ENCODE results near the gene TMCO4.
A peak's percentile ranks its signal among the peaks of the same experiment; 100 is the strongest.

Gene TMCO4

DNA sequence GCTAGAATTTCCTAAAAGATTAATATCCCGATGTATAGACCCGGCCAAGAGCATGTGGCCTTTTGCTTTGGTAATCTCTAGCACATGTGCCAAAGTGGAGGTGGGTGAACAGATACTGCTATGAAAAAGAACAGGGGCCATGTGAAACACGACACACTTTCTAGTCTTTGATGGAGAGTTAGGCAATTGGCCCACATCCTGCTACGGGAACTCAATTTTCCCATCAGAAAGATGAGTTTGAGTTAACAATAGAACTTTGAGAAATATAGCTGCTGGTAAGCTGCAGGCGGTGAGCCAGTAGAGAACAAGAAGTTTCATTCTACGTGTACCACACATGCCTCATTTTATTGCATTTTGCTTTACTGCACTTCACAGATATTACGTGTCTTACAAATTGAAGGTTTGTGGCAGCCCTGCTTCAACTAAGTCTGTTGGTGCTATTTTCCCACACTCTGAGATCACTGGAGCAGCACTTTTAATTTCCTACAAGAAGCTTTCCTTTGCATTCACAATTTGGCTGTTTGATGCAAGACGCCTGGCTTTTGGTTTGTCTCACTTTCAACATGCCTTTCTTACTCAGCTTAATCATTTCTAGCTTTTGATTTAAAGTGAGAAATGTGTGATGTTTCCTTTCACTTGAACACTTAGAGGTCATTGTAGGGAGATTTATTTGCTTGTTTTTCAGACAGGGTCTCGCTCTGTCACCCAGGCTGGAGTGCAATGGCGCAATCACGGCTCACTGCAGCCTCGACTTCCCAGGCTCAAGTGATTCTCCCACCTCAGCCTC is 88.7 kb downstream of the TMCO4 start:
- peak; percentile 36 to 55 for DNase-seq

DNA sequence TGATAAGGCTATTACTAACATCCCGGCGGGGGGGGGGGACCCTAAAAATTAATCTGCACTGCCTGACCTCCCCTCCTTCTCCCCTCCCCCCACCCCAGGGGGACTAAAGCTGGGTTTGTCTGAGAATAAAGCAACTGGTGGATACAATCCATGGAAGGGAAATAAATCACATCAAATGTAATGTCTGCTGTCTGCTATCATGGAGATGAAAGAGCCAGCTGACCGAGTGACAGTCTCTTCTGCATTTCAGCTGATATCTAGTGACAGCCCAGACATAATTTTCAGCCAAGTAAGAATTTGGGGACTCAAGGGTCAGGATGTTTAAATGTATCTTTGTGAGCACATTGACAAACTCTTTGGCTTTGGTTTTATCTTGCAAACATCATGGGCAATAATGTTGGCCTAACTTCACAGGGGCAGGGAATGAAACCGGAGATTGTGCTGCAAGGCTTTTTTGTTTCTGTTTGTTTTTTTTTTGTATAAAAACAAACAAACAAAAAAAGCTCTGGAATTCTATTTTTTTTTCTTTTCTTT is 90.4 kb downstream of the TMCO4 start:
- DNase-seq = no peak

DNA sequence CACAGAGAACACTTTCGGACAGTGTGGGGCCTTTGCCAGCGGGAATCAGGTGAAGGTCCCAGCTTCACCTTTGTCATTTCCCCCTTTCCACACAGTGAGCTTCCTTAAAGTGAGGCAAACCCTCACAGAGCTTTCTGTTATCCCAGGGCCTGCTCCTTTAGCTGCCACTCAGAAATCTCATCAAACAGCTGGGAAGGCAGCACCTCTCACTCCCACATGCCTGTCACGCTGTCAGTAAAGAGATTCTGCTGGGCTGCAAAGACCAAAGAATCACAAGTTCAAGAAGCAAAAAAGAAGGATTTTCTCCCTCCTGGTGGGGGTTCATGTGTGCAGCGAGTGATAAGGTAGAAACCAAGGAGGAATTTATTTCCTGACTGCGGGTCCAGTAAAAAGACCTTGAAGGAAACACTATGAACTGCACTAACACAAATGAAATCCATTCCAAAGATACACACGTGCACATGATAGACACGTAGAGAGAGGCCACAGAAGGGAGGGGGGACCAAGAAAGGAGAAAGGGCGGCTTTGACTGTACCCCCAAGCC is 91.1 kb downstream of the TMCO4 start:
- DNase-seq = no peak

DNA sequence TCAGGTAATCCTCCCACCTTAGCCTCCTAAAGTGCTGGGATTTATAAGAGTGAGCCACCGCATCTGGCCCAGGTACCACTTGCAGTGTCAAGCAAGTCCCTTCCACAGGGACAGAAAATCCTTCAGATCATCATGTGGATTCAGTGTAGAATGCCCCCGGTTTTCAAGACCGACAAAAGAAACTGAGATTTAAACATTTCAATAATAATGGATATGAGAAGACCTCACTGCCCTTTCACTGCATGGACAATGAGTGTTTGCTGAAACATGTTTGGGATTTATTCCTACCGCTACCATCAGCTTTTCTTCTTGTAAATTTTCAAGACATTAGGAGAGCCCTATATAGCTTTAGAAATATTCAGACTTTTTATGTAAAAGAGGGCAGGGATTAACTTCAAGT is 93.6 kb downstream of the TMCO4 start:
- no peak for DNase-seq

GRCh38 chr1:19705464-19705863 is 94.3 kb downstream of the TMCO4 start:
- no peak for DNase-seq

GRCh38 chr1:19704247-19705113 is 95.2 kb downstream of the TMCO4 start:
- DNase-seq = peak; percentile 70 to 74

GRCh38 chr1:19703280-19703679 is 96.4 kb downstream of the TMCO4 start:
- no peak for DNase-seq

- no peak for DNase-seq
Observed at GRCh38 chr1:19700079-19700777, 99.5 kb downstream of the TMCO4 start.

DNA sequence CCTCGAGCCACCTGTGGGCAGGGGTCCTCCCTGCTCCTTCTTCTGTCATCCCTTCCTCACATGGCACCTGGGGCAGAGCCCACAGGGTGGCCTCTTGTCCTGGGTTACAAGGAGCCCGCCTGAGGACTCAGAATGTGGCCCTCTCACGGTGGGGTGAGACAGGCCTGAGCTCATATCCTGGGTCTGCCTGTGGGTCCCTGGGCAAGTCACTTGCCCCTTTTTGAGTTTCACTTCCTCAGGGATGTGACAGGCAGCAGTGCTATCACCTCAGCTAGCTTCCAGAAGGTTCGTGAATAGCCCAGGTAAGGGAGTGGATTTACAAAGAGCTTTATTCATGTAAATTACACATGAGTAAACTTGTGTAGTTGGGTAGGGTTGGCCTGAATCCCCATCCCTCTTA is 101.5 kb downstream of the TMCO4 start:
- DNase-seq = no peak

DNA sequence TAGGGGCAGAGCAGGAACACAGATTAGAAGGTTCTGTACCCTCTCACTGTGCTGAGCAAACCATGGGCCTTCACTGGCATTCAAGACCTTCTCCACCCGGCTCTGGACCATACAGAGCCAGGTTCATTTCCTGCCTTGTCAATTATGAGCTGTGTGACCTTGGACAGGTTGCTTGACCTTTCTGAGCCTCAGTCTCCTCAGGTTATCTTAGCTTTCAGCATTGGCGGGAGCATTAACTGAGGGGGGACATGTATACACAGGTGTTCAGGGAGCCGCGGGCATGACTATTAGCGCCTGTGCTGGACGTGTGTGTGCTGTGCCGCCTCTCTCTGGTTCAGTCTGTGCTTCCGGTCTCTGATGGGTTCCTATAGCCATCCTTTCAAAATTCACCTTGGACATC is 102.9 kb downstream of the TMCO4 start:
- DNase-seq = no peak

DNA sequence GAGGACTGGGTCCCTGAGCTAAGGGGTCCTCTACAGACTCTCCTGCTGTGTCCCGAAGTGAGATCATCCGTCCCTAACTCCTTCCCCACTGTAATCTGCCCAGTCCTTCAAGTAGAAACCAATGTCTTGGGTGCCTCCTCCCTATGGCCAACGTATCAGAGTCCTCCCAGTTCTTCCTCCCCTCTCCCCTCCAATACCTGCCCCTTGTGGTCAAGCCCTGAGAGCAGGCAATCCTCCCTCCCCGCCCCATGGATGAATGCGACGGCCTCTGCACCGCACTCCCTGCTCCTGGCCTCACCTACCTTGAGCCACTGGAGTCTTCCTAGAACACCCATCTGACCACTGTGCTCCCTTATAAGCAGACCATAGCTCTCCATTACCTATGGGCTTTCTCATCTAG is 103.9 kb downstream of the TMCO4 start:
- no peak for DNase-seq

- no peak for DNase-seq
Observed at GRCh38 chr1:19694298-19694697, 105.4 kb downstream of the TMCO4 start.

DNA sequence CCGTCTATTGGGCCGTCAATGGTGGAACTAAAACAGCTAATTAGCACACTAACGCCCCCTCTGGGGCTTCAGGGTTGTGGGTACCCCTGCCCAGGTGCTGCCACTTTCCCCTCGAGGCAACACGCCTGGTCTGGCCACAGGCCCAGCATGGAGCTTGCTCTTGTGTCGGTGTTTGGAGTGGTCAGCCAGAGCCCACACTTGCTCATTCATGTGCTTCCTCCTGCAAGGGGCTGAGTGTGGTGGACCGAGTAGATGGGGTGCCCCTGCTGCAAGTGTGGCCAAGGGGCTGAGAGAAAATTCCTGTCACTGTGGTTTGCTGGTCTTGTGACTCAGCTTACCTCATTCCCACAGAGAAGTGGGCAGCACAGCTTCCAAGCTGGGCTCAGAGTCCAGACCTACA is 109.4 kb downstream of the TMCO4 start:
- DNase-seq = no peak

GRCh38 chr1:19689856-19690255 is 109.9 kb downstream of the TMCO4 start:
- DNase-seq = no peak

GRCh38 chr1:19689085-19689757 is 110.5 kb downstream of the TMCO4 start:
- no peak for DNase-seq

DNA sequence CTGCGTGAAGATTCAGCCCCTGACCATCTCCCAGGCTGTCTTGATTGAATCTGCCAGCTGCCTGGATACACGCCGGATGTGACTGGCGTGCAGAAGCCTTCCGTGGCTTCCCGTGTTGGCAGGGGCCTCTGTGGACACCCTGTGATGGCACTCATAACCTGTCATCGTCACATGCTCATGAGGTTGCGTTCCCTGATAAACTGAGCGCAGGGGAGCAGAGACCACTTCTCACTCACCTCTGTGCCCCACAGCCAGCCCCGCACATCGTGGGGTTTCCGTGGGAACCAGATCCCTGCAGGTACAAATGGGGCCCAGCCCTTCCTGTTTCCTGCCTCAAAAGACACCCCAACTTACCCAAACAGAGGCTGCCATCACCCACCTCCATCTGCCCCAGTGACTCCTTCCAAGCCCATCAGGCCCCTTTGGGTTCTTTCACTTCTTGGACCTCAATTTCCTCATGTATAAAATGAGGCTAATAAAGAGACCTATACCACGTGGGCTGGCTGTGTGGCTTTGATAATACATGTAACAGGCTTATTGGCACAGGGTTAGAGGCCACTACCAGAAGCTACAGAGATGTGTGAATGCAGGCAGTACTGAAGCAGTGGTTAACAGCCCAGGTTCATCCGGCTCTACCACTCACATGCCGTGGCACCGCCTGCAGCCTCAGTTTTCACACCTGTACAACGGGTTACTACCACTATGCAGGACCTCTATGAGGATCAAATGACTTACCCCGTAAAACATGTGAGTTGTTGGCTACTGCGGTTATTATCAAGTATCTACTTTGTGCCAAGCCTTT is 111.5 kb downstream of the TMCO4 start:
- peak; percentile 31 to 34 for DNase-seq

DNA sequence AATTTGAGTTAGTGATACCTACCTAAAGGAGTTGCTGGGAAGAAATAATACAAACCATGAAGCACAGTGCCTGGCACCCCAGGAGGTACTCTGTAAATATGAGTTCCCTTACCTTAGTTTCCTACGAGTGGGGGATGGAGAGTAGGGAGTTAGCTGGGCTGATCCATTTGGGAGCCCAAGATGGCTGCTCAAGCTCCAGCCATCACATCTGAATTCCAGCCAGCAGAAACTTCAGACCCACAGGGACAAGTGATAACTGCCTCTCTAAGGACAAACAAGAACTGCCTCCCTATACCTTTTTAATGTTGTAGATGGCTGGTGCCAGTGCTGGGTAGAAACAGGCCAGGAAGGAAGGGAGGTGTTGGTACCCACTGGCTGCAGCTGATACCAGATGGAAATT is 112.3 kb downstream of the TMCO4 start:
- DNase-seq = no peak

DNA sequence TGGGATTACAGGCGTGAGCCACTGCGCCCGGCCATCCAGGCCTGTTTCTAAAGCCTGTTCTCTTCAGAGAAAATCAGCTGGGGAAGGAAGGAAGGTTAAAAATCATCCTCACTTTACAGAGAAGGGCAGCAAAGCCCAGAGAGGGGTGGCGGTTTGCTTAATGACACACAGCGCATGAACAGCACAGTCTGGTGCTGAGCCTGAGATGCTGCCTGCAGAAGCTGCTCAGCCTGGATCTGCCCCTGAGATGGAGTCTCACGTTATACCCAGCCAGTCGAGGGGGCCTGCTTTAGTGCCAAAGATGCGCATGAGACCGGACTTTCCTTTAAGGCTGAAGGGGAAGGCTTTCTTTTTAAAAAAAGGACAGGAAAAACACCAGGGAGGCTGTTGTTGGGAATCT is 113.7 kb downstream of the TMCO4 start:
- no peak for DNase-seq

DNA sequence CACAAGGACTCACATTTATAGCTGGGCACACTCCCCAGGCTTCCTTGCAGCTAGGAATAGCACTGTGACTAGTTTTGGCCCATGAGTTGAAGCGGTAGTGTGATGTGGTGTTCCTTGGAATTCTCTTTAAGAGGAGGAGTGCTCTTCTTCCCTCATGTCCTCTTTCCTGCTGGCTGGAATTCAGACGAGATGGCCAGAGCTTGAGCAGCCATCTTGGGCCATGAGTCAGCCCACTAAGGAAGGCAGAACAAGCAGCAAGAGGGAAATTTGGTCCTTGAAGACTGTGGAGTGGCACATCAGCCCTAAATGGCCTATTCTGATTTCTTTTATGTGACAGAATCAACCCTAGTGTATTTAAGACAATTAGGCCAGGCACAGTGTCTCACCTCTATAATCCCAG is 115.0 kb downstream of the TMCO4 start:
- DNase-seq = no peak

GRCh38 chr1:19683351-19683750 is 116.4 kb downstream of the TMCO4 start:
- no peak for DNase-seq

DNA sequence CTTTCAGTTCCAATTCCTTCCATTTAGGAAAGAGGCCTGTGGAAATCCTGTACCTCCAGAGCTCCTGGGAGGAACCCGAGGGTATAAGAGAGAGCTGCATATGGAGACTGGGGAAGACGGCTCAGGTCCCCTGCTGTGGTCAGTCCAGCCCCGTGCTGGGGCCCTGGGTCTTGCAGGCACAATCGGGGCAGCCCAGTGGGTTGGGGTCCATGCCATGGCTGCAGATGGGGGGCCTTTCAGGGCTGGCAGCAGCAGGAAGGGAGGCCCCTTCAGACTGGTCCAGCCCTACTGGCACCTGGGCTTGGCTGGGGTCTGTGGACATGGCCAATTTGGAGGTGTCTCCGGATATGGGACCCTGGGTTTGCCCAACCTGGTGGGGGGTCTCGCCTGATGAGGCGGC is 116.8 kb downstream of the TMCO4 start:
- no peak for DNase-seq

GRCh38 chr1:19682257-19682656 is 117.5 kb downstream of the TMCO4 start:
- no peak for DNase-seq

Measured in activated CD4-positive, alpha-beta T cell treated with anti-CD3 and anti-CD28 coated beads, Interleukin-2, amount 50 U/mL, for 48 hours (primary cell).